ENCODE results near the gene NCAPG2. TPM values are rescaled to one million over a fixed set of nuclear protein-coding genes. Genes with fewer than 3 reads are reported as not detected.

NCAPG2 gene
- total and polyA plus RNA-seq, 2 experiments from 2014 or later = 38.7 to 91.2 TPM

- TF ChIP-seq ZNF462 (CRISPR knock-in tag; IDR thresholded peaks at IDR 0.05) = no peak
- no peak for TF ChIP-seq NANOG (IDR thresholded peaks at IDR 0.05; ENCODE audit: borderline replicate concordance)
- TF ChIP-seq POLR2AphosphoS5 (IDR thresholded peaks at IDR 0.05; ENCODE audit: low read depth) = no peak
- TF ChIP-seq JUNB (IDR thresholded peaks at IDR 0.05; ENCODE audit: unreplicated experiment) = no peak
- no peak for TF ChIP-seq ZNF331 (CRISPR knock-in tag; IDR thresholded peaks at IDR 0.05; ENCODE audit: low read depth)
- TF ChIP-seq REST (IDR thresholded peaks at IDR 0.05; ENCODE audit: unreplicated experiment) = no peak
- no peak for TF ChIP-seq EZH2 (IDR thresholded peaks at IDR 0.05; ENCODE audit: low read depth, unreplicated experiment)
- no peak for TF ChIP-seq EZH2phosphoT487 (IDR thresholded peaks at IDR 0.05; ENCODE audit: unreplicated experiment)
- TF ChIP-seq, protein P1, sequence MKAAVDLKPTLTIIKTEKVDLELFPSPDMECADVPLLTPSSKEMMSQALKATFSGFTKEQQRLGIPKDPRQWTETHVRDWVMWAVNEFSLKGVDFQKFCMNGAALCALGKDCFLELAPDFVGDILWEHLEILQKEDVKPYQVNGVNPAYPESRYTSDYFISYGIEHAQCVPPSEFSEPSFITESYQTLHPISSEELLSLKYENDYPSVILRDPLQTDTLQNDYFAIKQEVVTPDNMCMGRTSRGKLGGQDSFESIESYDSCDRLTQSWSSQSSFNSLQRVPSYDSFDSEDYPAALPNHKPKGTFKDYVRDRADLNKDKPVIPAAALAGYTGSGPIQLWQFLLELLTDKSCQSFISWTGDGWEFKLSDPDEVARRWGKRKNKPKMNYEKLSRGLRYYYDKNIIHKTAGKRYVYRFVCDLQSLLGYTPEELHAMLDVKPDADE (IDR thresholded peaks at IDR 0.05) = no peak
Observed at GRCh38 chr7:158723266-158723665, 18.7 kb upstream of the NCAPG2 start (continued).

Measured in GM23338 (cell line).